Measurements from ENCODE around the gene LSM7.

The LSM7 gene

DNA sequence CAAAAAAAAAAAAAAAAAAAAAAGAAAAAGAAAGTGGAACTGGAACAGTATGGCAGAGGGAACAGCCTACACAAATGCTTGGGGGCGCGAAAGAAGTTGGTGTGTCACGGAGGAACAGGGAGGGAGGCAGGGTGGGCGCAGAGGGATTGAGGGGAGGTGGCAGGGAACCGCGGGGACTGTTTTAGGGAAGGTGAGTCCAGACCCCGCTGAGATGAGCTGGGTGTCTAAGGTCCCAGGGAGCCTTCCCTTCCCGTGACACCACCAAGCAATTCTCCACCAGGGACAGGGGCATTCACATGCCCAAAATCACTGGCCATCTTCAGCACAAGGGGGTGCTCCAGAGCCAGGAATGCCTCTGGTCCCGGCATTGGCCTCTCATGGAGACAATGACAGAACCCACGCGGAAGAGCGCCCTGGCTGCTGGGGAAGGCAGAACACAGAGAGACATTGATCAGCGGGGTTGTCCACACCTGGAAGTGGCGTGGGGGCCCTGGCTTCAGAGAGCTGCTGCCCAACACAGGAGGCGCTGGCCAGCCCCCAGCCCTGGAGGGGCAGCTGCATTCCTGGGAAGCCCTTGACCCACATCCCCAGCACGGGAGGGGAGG lies 53.4 kb downstream of the LSM7 start:
- peak; percentile 53 for DNase-seq

DNA sequence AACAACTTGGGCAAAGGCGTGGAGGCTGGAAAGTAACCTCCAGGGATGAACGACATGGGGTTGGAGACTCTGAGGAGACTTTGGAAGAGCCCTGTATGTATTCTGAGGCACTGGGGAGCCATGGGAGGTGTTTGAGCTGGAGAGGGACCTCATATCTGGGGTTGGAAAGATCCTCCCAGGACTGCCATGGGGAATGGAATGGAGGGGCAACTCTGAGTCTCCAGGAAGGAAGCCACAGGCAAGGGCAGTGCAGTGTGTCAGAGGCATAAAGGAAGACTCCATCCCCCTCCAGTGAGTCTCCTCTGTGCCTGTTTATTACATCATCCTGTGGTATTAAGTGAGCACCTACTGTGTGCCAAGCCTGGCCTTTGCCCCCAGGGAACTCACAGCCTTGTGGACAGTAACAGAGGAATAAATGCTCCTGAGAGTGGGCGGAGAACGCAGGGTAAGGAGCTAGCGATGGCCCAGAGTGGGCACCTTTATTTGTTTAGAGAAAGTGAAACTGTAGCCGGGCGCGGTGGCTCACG lies 54.1 kb downstream of the LSM7 start:
- no peak for DNase-seq

DNA sequence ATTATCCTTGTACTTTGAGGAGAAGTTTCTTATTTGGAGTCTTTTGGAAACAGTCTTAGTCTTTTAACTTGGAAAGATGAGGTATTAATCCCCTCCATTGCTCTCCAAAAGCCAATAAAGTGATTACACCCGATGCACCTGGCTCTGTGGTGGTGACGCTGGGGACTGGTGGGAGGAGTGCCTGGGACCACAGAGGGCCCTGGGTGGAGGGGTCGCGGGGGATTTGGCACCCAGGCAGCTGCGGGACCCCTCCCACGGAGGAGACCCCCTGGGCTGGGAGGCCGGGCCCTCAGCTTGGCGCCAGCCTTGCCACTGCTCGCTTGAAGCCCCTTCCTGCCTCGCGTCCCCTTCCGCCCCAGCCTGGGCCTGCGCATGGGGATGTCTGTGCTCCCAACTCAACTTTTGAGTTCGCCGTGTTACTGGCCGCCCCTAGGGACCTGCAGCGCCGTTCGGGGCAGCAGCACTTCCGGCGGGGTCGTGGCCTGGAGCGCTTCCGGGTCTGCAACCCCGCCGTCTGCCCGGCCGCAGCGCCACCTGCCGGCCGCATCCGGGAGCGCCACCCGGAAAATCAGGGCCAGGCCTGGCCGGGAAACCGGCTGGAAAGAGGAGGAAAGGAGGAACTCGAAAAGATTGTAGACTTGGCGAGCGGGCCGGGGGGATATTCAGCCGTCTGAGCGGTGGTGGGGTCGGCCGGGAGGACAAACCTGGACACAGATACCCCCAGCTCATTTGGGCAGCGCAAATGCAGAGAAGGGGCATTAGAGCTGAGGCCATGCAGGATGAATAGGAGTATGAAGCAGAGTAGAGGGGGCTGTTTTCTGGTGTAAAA lies 54.8 kb downstream of the LSM7 start:
- peak; percentile 83 for DNase-seq

All from CD4-positive, alpha-beta T cell treated with Interleukin-21 for 1 hour (primary cell).